HAP-1 (cell line): Measurements from ENCODE around the gene SORD.

Experiments
- DNase-seq, 2 experiments: peaks; one replicate each; pipeline ENCODE4 v3.0.0-alpha.2; 2016 to 2020; ENCODE audit warnings: low spot score in 2 of 2
- H3K27me3 ChIP-seq: fragments of 250-450 bp; sonication (Bioruptor Pico); 2 replicates; pipeline ENCODE4 v1.5.1; 2020; ENCODE audit warnings: low read depth, mild to moderate bottlenecking, moderate library complexity
- H3K36me3 ChIP-seq: fragments of 250-450 bp; sonication (Bioruptor Pico); replicated peaks from 2 replicates; pipeline ENCODE4 v1.5.1; 2020; ENCODE audit warnings: mild to moderate bottlenecking
- H3K4me1 ChIP-seq: fragments of 250-450 bp; sonication (Bioruptor Pico); 2 replicates; pipeline ENCODE4 v1.5.1; 2020; ENCODE audit warnings: mild to moderate bottlenecking
- H3K4me3 ChIP-seq: fragments of 250-450 bp; sonication (Bioruptor Pico); 2 replicates; pipeline ENCODE4 v1.5.1; 2020; ENCODE audit warnings: mild to moderate bottlenecking, moderate library complexity
- H3K9me3 ChIP-seq: fragments of 250-450 bp; sonication (Bioruptor Pico); 2 replicates; pipeline ENCODE4 v1.5.1; 2020; ENCODE audit warnings: mild to moderate bottlenecking, moderate library complexity
- in situ Hi-C: fragments of 300-500 bp; cut with MboI; formaldehyde crosslinking; loops from 3 replicates; pipeline ENCODE4 v1.14.3; 2020; ENCODE audit warnings: low sequenced_read_pairs, inconsistent platforms, mixed read lengths

The SORD gene

DNA sequence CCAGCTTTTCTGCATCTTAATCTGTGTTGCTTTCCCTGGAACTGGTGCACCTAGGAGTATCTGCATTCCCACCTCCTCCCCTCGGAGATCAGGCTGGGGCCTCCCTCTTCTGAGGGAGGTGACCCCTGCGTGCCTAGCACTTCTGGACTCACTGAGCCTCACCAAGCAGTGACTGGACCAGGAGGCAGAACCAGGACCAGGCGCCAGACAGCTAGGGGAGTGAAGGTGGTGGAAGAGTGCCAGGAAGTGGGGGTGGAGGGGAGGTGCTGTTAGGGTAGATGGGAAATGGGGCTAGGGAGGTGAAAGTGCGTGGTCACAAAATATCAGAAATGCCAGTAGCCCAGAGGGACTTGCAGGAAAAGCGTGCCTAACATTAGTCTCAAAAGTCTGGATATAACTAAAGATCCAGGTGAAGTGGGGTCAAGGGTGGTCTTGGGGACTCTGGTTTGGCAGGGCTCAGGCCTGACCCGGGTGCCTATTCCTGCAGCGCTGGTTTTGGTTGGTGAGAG, 92.4 kb downstream of the SORD start:
- in situ Hi-C loops, result no loop called here
- no peak overlapping the region for H3K4me3 ChIP-seq
- no peak for DNase-seq
- peaks cover 3% of the 10 kb centered on the region for H3K4me1 ChIP-seq
- peaks cover 42% of the 10 kb centered on the region for H3K27me3 ChIP-seq
- H3K9me3 ChIP-seq, result no peaks in the 10 kb centered on the region
- no peaks in the 10 kb centered on the region for H3K36me3 ChIP-seq

GRCh38 chr15:45116006-45116481, 93.0 kb downstream of the SORD start:
- peaks cover 3% of the 10 kb centered on the region for H3K4me1 ChIP-seq
- H3K9me3 ChIP-seq, result no peaks in the 10 kb centered on the region
- H3K36me3 ChIP-seq, result no peaks in the 10 kb centered on the region
- DNase-seq, result no peak
- peaks cover 42% of the 10 kb centered on the region for H3K27me3 ChIP-seq
- no peak overlapping the region for H3K4me3 ChIP-seq
- in situ Hi-C loops, result no loop called here

DNA sequence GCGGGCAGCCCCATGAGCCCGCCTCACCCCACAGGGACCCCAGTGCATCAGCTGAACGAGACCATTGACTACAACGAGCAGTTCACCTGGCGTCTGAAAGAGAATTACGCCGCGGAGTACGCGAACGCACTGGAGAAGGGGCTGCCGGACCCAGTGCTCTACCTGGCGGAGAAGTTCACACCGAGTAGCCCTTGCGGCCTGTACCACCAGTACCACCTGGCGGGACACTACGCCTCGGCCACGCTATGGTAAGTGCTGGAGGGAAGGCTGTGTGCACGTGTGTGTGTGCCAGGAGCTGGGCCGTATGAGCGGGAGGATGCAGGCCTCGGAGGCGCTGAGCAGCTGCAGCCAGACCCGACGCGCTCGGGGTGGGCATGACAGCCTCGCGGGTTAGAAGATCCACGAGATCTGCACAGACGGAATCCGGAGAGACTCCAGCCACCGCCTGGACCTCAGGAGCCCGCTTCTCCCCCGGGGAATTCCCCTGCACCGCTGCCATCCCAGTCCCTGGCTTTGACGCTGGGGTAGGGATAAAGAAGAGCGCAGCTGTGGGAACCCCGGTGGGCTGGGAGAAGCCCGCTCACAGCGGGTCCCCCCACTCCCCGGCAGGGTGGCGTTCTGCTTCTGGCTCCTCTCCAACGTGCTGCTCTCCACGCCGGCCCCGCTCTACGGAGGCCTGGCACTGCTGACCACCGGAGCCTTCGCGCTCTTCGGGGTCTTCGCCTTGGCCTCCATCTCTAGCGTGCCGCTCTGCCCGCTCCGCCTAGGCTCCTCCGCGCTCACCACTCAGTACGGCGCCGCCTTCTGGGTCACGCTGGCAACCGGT, 93.7 kb downstream of the SORD start:
- Histone ChIP-seq H3K27me3 (peaks cover 44% of the 10 kb centered on the region), H3K4me1 (peaks cover 3% of the 10 kb centered on the region), H3K36me3 (no peaks in the 10 kb centered on the region), H3K4me3 (no peak overlapping the region), H3K9me3 (no peaks in the 10 kb centered on the region)
- DNase-seq, result no peak
- in situ Hi-C loops, result no loop called here

GRCh38 chr15:45117308-45118130, 94.5 kb downstream of the SORD start:
- Histone ChIP-seq H3K4me1 (peaks cover 3% of the 10 kb centered on the region), H3K9me3 (no peaks in the 10 kb centered on the region), H3K4me3 (no peak overlapping the region), H3K27me3 (peaks cover 35% of the 10 kb centered on the region), H3K36me3 (no peaks in the 10 kb centered on the region)
- in situ Hi-C loops, result no loop called here
- DNase-seq, result no peak

- H3K36me3 ChIP-seq, result no peaks in the 10 kb centered on the region
- H3K9me3 ChIP-seq, result no peaks in the 10 kb centered on the region
- in situ Hi-C loops, result no loop called here
- H3K4me3 ChIP-seq, result no peak overlapping the region
- DNase-seq, result peak; percentile 91 to 94
- peaks cover 33% of the 10 kb centered on the region for H3K27me3 ChIP-seq
- peaks cover 3% of the 10 kb centered on the region for H3K4me1 ChIP-seq
Observed at GRCh38 chr15:45118131-45118588, 95.2 kb downstream of the SORD start.

DNA sequence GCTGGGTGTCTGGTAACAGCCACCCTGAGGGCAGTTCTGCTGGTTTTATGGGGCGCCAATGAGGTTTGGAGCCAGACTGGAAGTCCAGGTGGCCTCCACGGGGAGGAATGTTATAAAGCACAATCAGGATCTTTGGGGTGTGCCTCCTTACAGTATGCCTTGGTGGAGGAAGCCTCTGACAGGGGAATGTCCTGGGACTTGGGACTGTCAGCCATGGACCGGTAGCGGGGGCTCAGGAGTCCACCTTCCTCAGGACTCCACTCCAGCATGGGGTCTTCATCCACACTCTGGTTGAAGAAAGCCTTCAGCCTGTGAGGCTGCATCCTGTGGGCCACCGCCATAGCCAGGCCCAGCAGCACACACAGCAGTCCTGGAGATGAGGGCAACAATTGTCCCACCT, 96.0 kb downstream of the SORD start:
- in situ Hi-C loops, result no loop called here

DNA sequence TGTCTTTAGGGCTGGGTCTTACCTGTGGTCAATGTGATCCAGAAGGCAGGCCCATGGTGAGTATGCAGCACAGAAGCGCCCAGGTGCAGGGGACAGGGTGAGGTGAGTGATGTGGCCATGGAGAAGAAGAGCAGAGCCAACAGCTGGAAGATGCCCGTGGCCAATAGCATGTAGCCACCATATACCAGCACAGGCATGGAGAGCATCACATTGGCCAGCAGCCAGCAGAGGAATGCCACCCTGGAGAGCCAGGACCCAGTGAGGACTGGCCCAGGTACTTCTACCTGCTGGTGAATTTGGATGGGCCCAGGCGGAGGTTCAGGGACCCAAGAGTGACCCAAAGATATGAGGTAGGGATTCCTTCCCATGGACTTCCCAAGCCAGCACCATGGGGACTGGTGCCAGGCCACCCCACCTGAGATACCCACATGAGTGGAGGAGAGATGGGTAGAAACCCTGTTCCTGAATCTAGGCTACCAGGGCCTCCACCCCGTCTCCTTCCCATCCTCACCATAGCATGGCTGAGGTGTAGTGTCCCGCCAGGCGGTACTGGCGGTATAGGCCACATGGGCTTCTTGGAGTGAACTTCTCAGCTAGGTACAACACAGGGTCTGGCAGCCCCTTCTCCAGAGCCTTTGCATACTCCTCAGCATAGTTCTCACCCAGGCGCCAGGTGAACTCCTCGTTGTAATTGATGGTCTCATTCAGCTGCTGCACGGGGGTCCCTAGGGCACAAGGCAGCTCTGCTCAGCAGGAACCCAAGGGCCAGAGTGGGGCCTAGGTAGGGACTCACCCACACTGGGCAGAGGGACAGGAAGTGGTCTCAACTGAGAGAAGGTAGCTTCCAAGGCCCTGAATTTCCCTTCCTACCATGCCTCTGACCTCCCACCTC, 97.3 kb downstream of the SORD start:
- peaks cover 23% of the 10 kb centered on the region for H3K27me3 ChIP-seq
- no peak for DNase-seq
- H3K36me3 ChIP-seq, result no peaks in the 10 kb centered on the region
- H3K4me1 ChIP-seq, result peaks cover 3% of the 10 kb centered on the region
- no peaks in the 10 kb centered on the region for H3K9me3 ChIP-seq
- in situ Hi-C loops, result no loop called here
- no peak overlapping the region for H3K4me3 ChIP-seq

More for the DNA sequence above, 96.0 kb downstream of the SORD start:
- Histone ChIP-seq H3K9me3 (no peaks in the 10 kb centered on the region), H3K27me3 (peaks cover 32% of the 10 kb centered on the region), H3K4me1 (peaks cover 3% of the 10 kb centered on the region), H3K36me3 (no peaks in the 10 kb centered on the region), H3K4me3 (no peak overlapping the region)
- no peak for DNase-seq

GRCh38 chr15:45121020-45121419, 98.0 kb downstream of the SORD start:
- no peak for DNase-seq
- peaks cover 3% of the 10 kb centered on the region for H3K4me1 ChIP-seq
- in situ Hi-C loops, result no loop called here
- H3K36me3 ChIP-seq, result no peaks in the 10 kb centered on the region
- H3K27me3 ChIP-seq, result peaks cover 25% of the 10 kb centered on the region
- no peak overlapping the region for H3K4me3 ChIP-seq
- no peaks in the 10 kb centered on the region for H3K9me3 ChIP-seq

GRCh38 chr15:45121706-45122417, 98.9 kb downstream of the SORD start:
- Histone ChIP-seq H3K36me3 (no peaks in the 10 kb centered on the region), H3K4me3 (no peak overlapping the region), H3K27me3 (peaks cover 22% of the 10 kb centered on the region), H3K9me3 (no peaks in the 10 kb centered on the region), H3K4me1 (peaks cover 3% of the 10 kb centered on the region)
- in situ Hi-C loops, result no loop called here
- DNase-seq, result no peak

DNA sequence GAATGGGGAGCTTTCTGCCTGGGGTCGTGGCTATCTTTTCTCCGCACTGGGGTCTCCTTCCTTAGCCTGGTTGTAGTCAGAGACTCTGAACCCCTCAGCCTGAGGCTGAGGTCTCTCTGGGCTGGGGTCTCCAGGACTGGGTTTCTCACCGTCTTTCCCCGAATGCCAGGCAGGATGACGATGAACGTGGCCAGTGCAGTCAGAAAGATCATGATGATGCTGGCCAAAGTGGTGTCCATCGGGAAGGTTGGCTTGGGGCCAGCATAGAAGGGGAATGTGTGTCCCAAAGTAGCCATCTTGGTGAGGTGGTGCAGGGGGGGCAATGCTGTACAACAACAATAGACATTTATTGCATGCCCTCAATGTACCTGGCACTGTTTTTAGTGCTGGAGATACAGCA, 99.7 kb downstream of the SORD start:
- no peak overlapping the region for H3K4me3 ChIP-seq
- H3K9me3 ChIP-seq, result no peaks in the 10 kb centered on the region
- in situ Hi-C loops, result no loop called here
- peaks cover 2% of the 10 kb centered on the region for H3K4me1 ChIP-seq
- H3K27me3 ChIP-seq, result peaks cover 22% of the 10 kb centered on the region
- DNase-seq, result no peak
- H3K36me3 ChIP-seq, result no peaks in the 10 kb centered on the region

- Histone ChIP-seq H3K4me1 (no peaks in the 10 kb centered on the region), H3K4me3 (no peak overlapping the region), H3K27me3 (peaks cover 26% of the 10 kb centered on the region), H3K9me3 (no peaks in the 10 kb centered on the region), H3K36me3 (no peaks in the 10 kb centered on the region)
- in situ Hi-C loops, result no loop called here
- DNase-seq, result no peak
Observed at GRCh38 chr15:45123397-45123796, 100.4 kb downstream of the SORD start.

DNA sequence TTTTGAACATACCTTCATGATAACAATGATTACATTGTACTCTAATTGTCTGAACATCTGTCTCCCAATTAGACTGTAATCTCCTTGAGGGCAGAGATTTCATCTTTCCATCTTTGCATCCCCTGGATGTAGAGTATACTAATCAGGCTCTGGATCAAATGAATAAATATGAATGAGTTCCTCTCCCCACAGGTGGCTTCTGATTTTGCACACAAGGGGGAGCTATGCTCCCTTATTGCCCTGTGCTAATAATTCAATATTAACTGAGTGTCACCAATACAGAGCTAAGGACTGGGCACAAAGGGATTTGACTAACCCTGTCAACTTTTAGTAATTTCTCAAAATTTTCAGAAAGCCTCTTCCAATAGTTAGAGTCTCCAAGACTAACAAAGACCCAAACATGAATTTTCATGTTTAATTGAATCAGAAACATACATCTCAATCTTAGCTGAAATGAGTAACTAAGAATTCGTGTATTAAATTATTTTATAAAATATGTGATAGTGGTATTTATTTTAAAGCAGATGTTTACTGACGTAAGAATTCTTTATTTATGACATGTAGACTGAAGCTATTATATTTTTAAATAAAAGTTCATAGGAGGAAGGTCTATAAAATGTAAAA, 103.7 kb downstream of the SORD start:
- Histone ChIP-seq H3K36me3 (no peaks in the 10 kb centered on the region), H3K4me1 (no peaks in the 10 kb centered on the region), H3K4me3 (no peak overlapping the region), H3K27me3 (peaks cover 24% of the 10 kb centered on the region), H3K9me3 (no peaks in the 10 kb centered on the region)
- peak; percentile 24 to 52 for DNase-seq
- in situ Hi-C loops, result no loop called here
